Breast epithelium (tissue), 3 donors: ENCODE results near the gene ZNF362.

Experiments used
- CTCF ChIP-seq, 3 donors: fragments of 450-650 bp; IDR thresholded peaks; one replicate each; pipeline ENCODE4 v1.5.1; 2016 to 2017; ENCODE audit warnings: antibody characterized with exemption in 3 of 3, mild to moderate bottlenecking in 3 of 3, moderate library complexity in 3 of 3
- POLR2A ChIP-seq: fragments of 450-650 bp; IDR thresholded peaks from one replicate; pipeline ENCODE4 v1.6.1; 2016; ENCODE audit warnings: antibody characterized with exemption, mild to moderate bottlenecking, moderate library complexity
- POLR2AphosphoS5 ChIP-seq, 3 donors: sonication (generic); formaldehyde crosslinking; IDR thresholded peaks; one replicate each; pipeline ENCODE4 v1.6.1; 2017; ENCODE audit warnings: antibody characterized with exemption in 3 of 3

DNA sequence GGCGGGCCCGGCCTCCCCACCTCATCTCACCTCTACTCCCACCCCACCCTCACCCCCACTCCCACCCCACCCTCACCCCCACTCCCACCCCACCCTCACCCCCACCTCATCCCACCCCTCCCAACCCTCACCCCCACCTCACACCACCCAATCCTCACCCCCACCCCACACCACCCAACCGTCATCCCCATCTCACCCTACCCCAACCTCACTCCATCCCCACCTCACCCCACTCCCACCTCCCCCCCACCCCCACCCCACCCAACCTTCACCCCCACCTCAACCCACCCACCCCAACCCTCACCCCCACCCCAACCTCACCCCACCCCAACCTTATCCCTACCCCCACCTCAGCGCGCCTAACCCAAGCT lies 51.2 kb downstream of the ZNF362 start:
- TF ChIP-seq CTCF (IDR thresholded peaks at IDR 0.05) (no peak), POLR2A (no peak), POLR2AphosphoS5 (IDR thresholded peaks at IDR 0.05) (no peak)
